DND-41 (cell line): ENCODE results near the gene C2orf80.

Experiments
- ATAC-seq: fragments of 200-7000 bp; cut with Tn5 transposase; 3 replicates; pipeline ENCODE4 v1.9.1; 2021; ENCODE audit warnings: low read depth; ENCODE audit not compliant: insufficient read depth
- DNase-seq: peaks from one replicate; pipeline ENCODE4 v3.0.0-alpha.2; 2020
- H2AFZ ChIP-seq: 2 replicates; pipeline ENCODE4 v1.6.0; 2012; ENCODE audit warnings: low read depth, low read length
- H3K27ac ChIP-seq: 2 replicates; pipeline ENCODE4 v1.5.1; 2012; ENCODE audit warnings: low read length, inconsistent platforms
- H3K27me3 ChIP-seq: fragments of 200-600 bp; sonication (generic); 2 replicates; pipeline ENCODE4 v1.6.0; 2012; ENCODE audit warnings: low read length, mild to moderate bottlenecking, inconsistent platforms; ENCODE audit not compliant: insufficient read depth, poor library complexity
- H3K36me3 ChIP-seq: 2 replicates; pipeline ENCODE4 v1.5.1; 2012; ENCODE audit warnings: low read length, inconsistent platforms; ENCODE audit not compliant: insufficient read depth
- H3K4me1 ChIP-seq: 2 replicates; pipeline ENCODE4 v1.5.1; 2012; ENCODE audit warnings: mild to moderate bottlenecking, low read length; ENCODE audit not compliant: insufficient read depth
- H3K4me2 ChIP-seq: 2 replicates; pipeline ENCODE4 v1.6.0; 2012; ENCODE audit warnings: mild to moderate bottlenecking, moderate library complexity, low read length, inconsistent platforms; ENCODE audit not compliant: insufficient read depth
- H3K4me3 ChIP-seq, 2 experiments: fragments of 200-600 bp in 1 of 2; shearing (Covaris generic) in 1 of 2; 2 replicates each; pipeline ENCODE4 v1.5.1; 2012 to 2016; ENCODE audit warnings: inconsistent platforms in 2 of 2, low read length in 2 of 2, mild to moderate bottlenecking in 2 of 2, low read depth in 1 of 2, moderate library complexity in 1 of 2
- H3K79me2 ChIP-seq: 2 replicates; pipeline ENCODE4 v1.6.0; 2012; ENCODE audit warnings: low read length, inconsistent platforms; ENCODE audit not compliant: insufficient read depth
- H3K9ac ChIP-seq: 2 replicates; pipeline ENCODE4 v1.6.0; 2012; ENCODE audit warnings: low read depth, mild to moderate bottlenecking, inconsistent platforms, low read length, moderate library complexity
- H3K9me3 ChIP-seq: 2 replicates; pipeline ENCODE4 v1.5.1; 2012; ENCODE audit warnings: low read length, moderate library complexity, mild to moderate bottlenecking, inconsistent platforms; ENCODE audit not compliant: insufficient read depth, severe bottlenecking
- H4K20me1 ChIP-seq: 2 replicates; pipeline ENCODE4 v1.6.0; 2012; ENCODE audit warnings: low read length; ENCODE audit not compliant: insufficient read depth
- CTCF ChIP-seq: IDR thresholded peaks from 2 replicates; pipeline ENCODE4 v1.5.1; 2012; ENCODE audit warnings: borderline replicate concordance, low read length, moderate library complexity, mild to moderate bottlenecking; ENCODE audit not compliant: poor library complexity, severe bottlenecking; ENCODE audit errors: extremely low read depth
- EZH2 ChIP-seq: IDR thresholded peaks from 3 replicates; pipeline ENCODE4 v1.6.1; 2012; ENCODE audit warnings: borderline replicate concordance, low read depth, mild to moderate bottlenecking, moderate library complexity, low read length, inconsistent platforms; ENCODE audit not compliant: severe bottlenecking

Gene C2orf80

GRCh38 chr2:208183972-208184705, 5.7 kb downstream of the C2orf80 start:
- no peaks in the 10 kb centered on the region for H3K79me2 ChIP-seq
- H4K20me1 ChIP-seq: no peaks in the 10 kb centered on the region
- no peak overlapping the region for H2AFZ ChIP-seq
- no peak overlapping the region for H3K4me3 ChIP-seq
- no peaks in the 10 kb centered on the region for H3K9me3 ChIP-seq
- H3K4me1 ChIP-seq: no peaks in the 10 kb centered on the region
- no peaks in the 10 kb centered on the region for H3K27me3 ChIP-seq
- H3K27ac ChIP-seq: no peak overlapping the region
- no peak for ATAC-seq
- no peak for TF ChIP-seq EZH2
- TF ChIP-seq CTCF: no peak
- H3K36me3 ChIP-seq: no peaks in the 10 kb centered on the region
- DNase-seq: no peak
- no peak overlapping the region for H3K9ac ChIP-seq
- no peak overlapping the region for H3K4me2 ChIP-seq

GRCh38 chr2:208183526-208183925, 6.3 kb downstream of the C2orf80 start:
- H3K4me3 ChIP-seq: no peak overlapping the region
- no peak for ATAC-seq

GRCh38 chr2:208182835-208183234, 7.0 kb downstream of the C2orf80 start:
- TF ChIP-seq CTCF (no peak), EZH2 (no peak)
- Histone ChIP-seq H3K4me1 (no peaks in the 10 kb centered on the region), H2AFZ (no peak overlapping the region), H3K4me3 (no peak overlapping the region), H3K79me2 (no peaks in the 10 kb centered on the region), H4K20me1 (no peaks in the 10 kb centered on the region), H3K27ac (no peak overlapping the region), H3K27me3 (no peaks in the 10 kb centered on the region), H3K9ac (no peak overlapping the region), H3K9me3 (no peaks in the 10 kb centered on the region), H3K4me2 (no peak overlapping the region), H3K36me3 (no peaks in the 10 kb centered on the region)
- DNase-seq (no peak), ATAC-seq (no peak)

More at GRCh38 chr2:208183526-208183925, 6.3 kb downstream of the C2orf80 start:
- no peak overlapping the region for H3K4me2 ChIP-seq
- no peaks in the 10 kb centered on the region for H3K36me3 ChIP-seq
- H3K27ac ChIP-seq: no peak overlapping the region
- DNase-seq: no peak
- H4K20me1 ChIP-seq: no peaks in the 10 kb centered on the region
- no peaks in the 10 kb centered on the region for H3K4me1 ChIP-seq
- H2AFZ ChIP-seq: no peak overlapping the region
- no peak overlapping the region for H3K9ac ChIP-seq
- no peaks in the 10 kb centered on the region for H3K79me2 ChIP-seq
- H3K9me3 ChIP-seq: no peaks in the 10 kb centered on the region
- H3K27me3 ChIP-seq: no peaks in the 10 kb centered on the region
- TF ChIP-seq CTCF (no peak), EZH2 (no peak)

- Histone ChIP-seq H2AFZ (no peak overlapping the region), H3K4me1 (0 out of 2 replicates have a peak, but pooled peaks cover 2% of the 10 kb centered on the region), H3K9me3 (no peaks in the 10 kb centered on the region), H3K79me2 (no peaks in the 10 kb centered on the region), H3K9ac (no peak overlapping the region), H3K27ac (no peak overlapping the region), H3K4me2 (no peak overlapping the region), H3K27me3 (no peaks in the 10 kb centered on the region), H3K4me3 (no peak overlapping the region), H3K36me3 (no peaks in the 10 kb centered on the region), H4K20me1 (no peaks in the 10 kb centered on the region)
- no peak for ATAC-seq
- TF ChIP-seq EZH2 (no peak), CTCF (no peak)
- no peak for DNase-seq
Observed at GRCh38 chr2:208179028-208179609, 10.7 kb downstream of the C2orf80 start.
